ENCODE results near the gene ATAD2B.

Gene ATAD2B

GRCh38 chr2:23901966-23902846 lies 24.7 kb downstream of the ATAD2B start:
- Mint-ChIP-seq H3K4me3 (no peak overlapping the region), H3K9me3 (no peaks in the 10 kb centered on the region), H3K36me3 (ENCODE audit: insufficient read depth) (peaks cover 9% of the 10 kb centered on the region), H3K27ac (ENCODE audit: low read depth) (no peak overlapping the region), H3K27me3 (no peaks in the 10 kb centered on the region), H3K4me1 (peaks cover 41% of the 10 kb centered on the region)
- no peak for DNase-seq (ENCODE audit: low spot score in 2 of 2)
- no peak for ATAC-seq (replicated peaks; ENCODE audit: extremely low read depth, poor library complexity, severe bottlenecking)

GRCh38 chr2:23900541-23901322 lies 26.2 kb downstream of the ATAD2B start:
- Mint-ChIP-seq H3K36me3 (ENCODE audit: insufficient read depth) (peaks cover 9% of the 10 kb centered on the region), H3K4me1 (peaks cover 46% of the 10 kb centered on the region), H3K27me3 (no peaks in the 10 kb centered on the region), H3K4me3 (no peak overlapping the region), H3K27ac (ENCODE audit: low read depth) (no peak overlapping the region), H3K9me3 (no peaks in the 10 kb centered on the region)
- DNase-seq (ENCODE audit: low spot score in 2 of 2): no peak
- ATAC-seq (replicated peaks; ENCODE audit: extremely low read depth, poor library complexity, severe bottlenecking): no peak

GRCh38 chr2:23900133-23900532 lies 26.8 kb downstream of the ATAD2B start:
- Mint-ChIP-seq H3K27me3 (no peaks in the 10 kb centered on the region), H3K27ac (ENCODE audit: low read depth) (peak overlapping the region; percentile 46), H3K4me3 (no peak overlapping the region), H3K9me3 (no peaks in the 10 kb centered on the region), H3K4me1 (peaks cover 40% of the 10 kb centered on the region), H3K36me3 (ENCODE audit: insufficient read depth) (peaks cover 9% of the 10 kb centered on the region)
- DNase-seq (ENCODE audit: low spot score in 2 of 2): no peak
- ATAC-seq (replicated peaks; ENCODE audit: extremely low read depth, poor library complexity, severe bottlenecking): no peak

GRCh38 chr2:23871206-23871605 lies 55.7 kb downstream of the ATAD2B start:
- Mint-ChIP-seq H3K4me3 (no peak overlapping the region), H3K27me3 (no peaks in the 10 kb centered on the region), H3K27ac (ENCODE audit: low read depth) (no peak overlapping the region), H3K4me1 (peaks cover 7% of the 10 kb centered on the region), H3K36me3 (ENCODE audit: insufficient read depth) (peaks cover 49% of the 10 kb centered on the region), H3K9me3 (no peaks in the 10 kb centered on the region)
- DNase-seq (ENCODE audit: low spot score in 2 of 2) (no peak), ATAC-seq (replicated peaks; ENCODE audit: extremely low read depth, poor library complexity, severe bottlenecking) (no peak)

- H3K4me3 Mint-ChIP-seq: no peak overlapping the region
- H3K27ac Mint-ChIP-seq (ENCODE audit: low read depth): peak overlapping the region; percentile 25
- ATAC-seq (replicated peaks; ENCODE audit: extremely low read depth, poor library complexity, severe bottlenecking) (no peak), DNase-seq (ENCODE audit: low spot score in 2 of 2) (no peak)
- H3K9me3 Mint-ChIP-seq: no peaks in the 10 kb centered on the region
- no peaks in the 10 kb centered on the region for H3K27me3 Mint-ChIP-seq
- peaks cover 7% of the 10 kb centered on the region for H3K4me1 Mint-ChIP-seq
- H3K36me3 Mint-ChIP-seq (ENCODE audit: insufficient read depth): peaks cover 48% of the 10 kb centered on the region
Measured at GRCh38 chr2:23867449-23867848, 59.5 kb downstream of the ATAD2B start.

- no peak overlapping the region for H3K4me3 Mint-ChIP-seq
- H3K27ac Mint-ChIP-seq (ENCODE audit: low read depth): no peak overlapping the region
- DNase-seq (ENCODE audit: low spot score in 2 of 2): no peak
- H3K9me3 Mint-ChIP-seq: no peaks in the 10 kb centered on the region
- H3K36me3 Mint-ChIP-seq (ENCODE audit: insufficient read depth): peaks cover 47% of the 10 kb centered on the region
- no peak for ATAC-seq (replicated peaks; ENCODE audit: extremely low read depth, poor library complexity, severe bottlenecking)
- H3K4me1 Mint-ChIP-seq: no peaks in the 10 kb centered on the region
- no peaks in the 10 kb centered on the region for H3K27me3 Mint-ChIP-seq
Measured at GRCh38 chr2:23862716-23863426, 64.1 kb downstream of the ATAD2B start.

- peaks cover 45% of the 10 kb centered on the region for H3K36me3 Mint-ChIP-seq (ENCODE audit: insufficient read depth)
Measured at GRCh38 chr2:23861952-23862351, 65.0 kb downstream of the ATAD2B start.

GRCh38 chr2:23859983-23860382 lies 66.9 kb downstream of the ATAD2B start:
- Mint-ChIP-seq H3K27me3 (no peaks in the 10 kb centered on the region), H3K4me1 (no peaks in the 10 kb centered on the region), H3K4me3 (no peak overlapping the region), H3K36me3 (ENCODE audit: insufficient read depth) (peaks cover 53% of the 10 kb centered on the region), H3K9me3 (no peaks in the 10 kb centered on the region), H3K27ac (ENCODE audit: low read depth) (peak overlapping the region; percentile 30)
- DNase-seq (ENCODE audit: low spot score in 2 of 2): no peak
- ATAC-seq (replicated peaks; ENCODE audit: extremely low read depth, poor library complexity, severe bottlenecking): no peak

More at GRCh38 chr2:23861952-23862351, 65.0 kb downstream of the ATAD2B start:
- ATAC-seq (replicated peaks; ENCODE audit: extremely low read depth, poor library complexity, severe bottlenecking): no peak
- Mint-ChIP-seq H3K9me3 (no peaks in the 10 kb centered on the region), H3K4me3 (no peak overlapping the region), H3K27me3 (no peaks in the 10 kb centered on the region), H3K4me1 (no peaks in the 10 kb centered on the region), H3K27ac (ENCODE audit: low read depth) (no peak overlapping the region)
- no peak for DNase-seq (ENCODE audit: low spot score in 2 of 2)

- Mint-ChIP-seq H3K9me3 (no peaks in the 10 kb centered on the region), H3K27ac (ENCODE audit: low read depth) (no peak overlapping the region), H3K27me3 (no peaks in the 10 kb centered on the region), H3K4me3 (no peak overlapping the region), H3K4me1 (no peaks in the 10 kb centered on the region), H3K36me3 (ENCODE audit: insufficient read depth) (peaks cover 57% of the 10 kb centered on the region)
- DNase-seq (ENCODE audit: low spot score in 2 of 2): no peak
- ATAC-seq (replicated peaks; ENCODE audit: extremely low read depth, poor library complexity, severe bottlenecking): no peak
Measured at GRCh38 chr2:23859234-23859633, 67.7 kb downstream of the ATAD2B start.

- Mint-ChIP-seq H3K27ac (ENCODE audit: low read depth) (no peak overlapping the region), H3K9me3 (no peaks in the 10 kb centered on the region), H3K36me3 (ENCODE audit: insufficient read depth) (peaks cover 17% of the 10 kb centered on the region), H3K4me1 (no peaks in the 10 kb centered on the region), H3K4me3 (no peak overlapping the region), H3K27me3 (no peaks in the 10 kb centered on the region)
- ATAC-seq (replicated peaks; ENCODE audit: extremely low read depth, poor library complexity, severe bottlenecking) (no peak), DNase-seq (ENCODE audit: low spot score in 2 of 2) (no peak)
Measured at GRCh38 chr2:23850564-23851256, 76.2 kb downstream of the ATAD2B start.

GRCh38 chr2:23844905-23845304 lies 82.0 kb downstream of the ATAD2B start:
- no peak for ATAC-seq (replicated peaks; ENCODE audit: extremely low read depth, poor library complexity, severe bottlenecking)
- H3K27me3 Mint-ChIP-seq: no peaks in the 10 kb centered on the region

More at GRCh38 chr2:23844905-23845304, 82.0 kb downstream of the ATAD2B start:
- DNase-seq (ENCODE audit: low spot score in 2 of 2): no peak
- Mint-ChIP-seq H3K36me3 (ENCODE audit: insufficient read depth) (peaks cover 8% of the 10 kb centered on the region), H3K4me3 (no peak overlapping the region), H3K9me3 (no peaks in the 10 kb centered on the region), H3K4me1 (peaks cover 17% of the 10 kb centered on the region), H3K27ac (ENCODE audit: low read depth) (no peak overlapping the region)
